Measurements from ENCODE around the gene FZD10. TPM values are rescaled to one million over a fixed set of nuclear protein-coding genes. Genes with fewer than 3 reads are reported as not detected.

Gene FZD10
- total RNA-seq, 1 experiment from 2014 or later: not detected

GRCh38 chr12:130184404-130185090 lies 22.3 kb downstream of the FZD10 start:
- no peak overlapping the region for H3K27ac ChIP-seq (ENCODE audit: low read length)
- no peaks in the 10 kb centered on the region for H3K4me1 ChIP-seq (ENCODE audit: low read length)
- H3K79me2 ChIP-seq (ENCODE audit: low read length): no peaks in the 10 kb centered on the region
- no peaks in the 10 kb centered on the region for H3K9me2 ChIP-seq (replicated peaks; ENCODE audit: insufficient read depth, low read length)
- H3K9ac ChIP-seq (ENCODE audit: low read length): no peak overlapping the region
- H3K4me2 ChIP-seq (ENCODE audit: low read depth, low read length, poor library complexity, severe bottlenecking): no peak overlapping the region
- no peak overlapping the region for H2AFZ ChIP-seq (ENCODE audit: low read length)
- DNase-seq: no peak
- H3K36me3 ChIP-seq (ENCODE audit: insufficient read depth, low read length): no peaks in the 10 kb centered on the region
- H3K9me3 ChIP-seq (ENCODE audit: low read length): no peaks in the 10 kb centered on the region
- H4K20me1 ChIP-seq (ENCODE audit: insufficient read depth, low read depth, low read length): no peaks in the 10 kb centered on the region
- no peaks in the 10 kb centered on the region for H3K27me3 ChIP-seq (ENCODE audit: low read length)
- H3K4me3 ChIP-seq (ENCODE audit: low read length): no peak overlapping the region

GRCh38 chr12:130185455-130186391 lies 23.5 kb downstream of the FZD10 start:
- no peak for DNase-seq
- Histone ChIP-seq H3K4me3 (ENCODE audit: low read length) (no peak overlapping the region), H4K20me1 (ENCODE audit: insufficient read depth, low read depth, low read length) (no peaks in the 10 kb centered on the region), H3K79me2 (ENCODE audit: low read length) (no peaks in the 10 kb centered on the region), H2AFZ (ENCODE audit: low read length) (no peak overlapping the region), H3K9me2 (replicated peaks; ENCODE audit: insufficient read depth, low read length) (no peaks in the 10 kb centered on the region), H3K9me3 (ENCODE audit: low read length) (no peaks in the 10 kb centered on the region), H3K9ac (ENCODE audit: low read length) (no peak overlapping the region), H3K27ac (ENCODE audit: low read length) (no peak overlapping the region), H3K4me2 (ENCODE audit: low read depth, low read length, poor library complexity, severe bottlenecking) (no peak overlapping the region), H3K27me3 (ENCODE audit: low read length) (no peaks in the 10 kb centered on the region), H3K36me3 (ENCODE audit: insufficient read depth, low read length) (no peaks in the 10 kb centered on the region), H3K4me1 (ENCODE audit: low read length) (no peaks in the 10 kb centered on the region)

- no peaks in the 10 kb centered on the region for H4K20me1 ChIP-seq (ENCODE audit: insufficient read depth, low read depth, low read length)
- DNase-seq: no peak
- H3K4me2 ChIP-seq (ENCODE audit: low read depth, low read length, poor library complexity, severe bottlenecking): no peak overlapping the region
- no peak overlapping the region for H3K4me3 ChIP-seq (ENCODE audit: low read length)
- H3K36me3 ChIP-seq (ENCODE audit: insufficient read depth, low read length): no peaks in the 10 kb centered on the region
- H3K9ac ChIP-seq (ENCODE audit: low read length): no peak overlapping the region
- H3K9me2 ChIP-seq (replicated peaks; ENCODE audit: insufficient read depth, low read length): no peaks in the 10 kb centered on the region
- no peak overlapping the region for H2AFZ ChIP-seq (ENCODE audit: low read length)
- H3K79me2 ChIP-seq (ENCODE audit: low read length): no peaks in the 10 kb centered on the region
- no peaks in the 10 kb centered on the region for H3K4me1 ChIP-seq (ENCODE audit: low read length)
- no peak overlapping the region for H3K27ac ChIP-seq (ENCODE audit: low read length)
- no peaks in the 10 kb centered on the region for H3K27me3 ChIP-seq (ENCODE audit: low read length)
- H3K9me3 ChIP-seq (ENCODE audit: low read length): no peaks in the 10 kb centered on the region
These were observed 24.5 kb downstream of the FZD10 start for GRCh38 chr12:130186651-130187268.

GRCh38 chr12:130192642-130193345 lies 30.5 kb downstream of the FZD10 start:
- no peaks in the 10 kb centered on the region for H3K79me2 ChIP-seq (ENCODE audit: low read length)
- H3K27me3 ChIP-seq (ENCODE audit: low read length): no peaks in the 10 kb centered on the region
- H3K4me3 ChIP-seq (ENCODE audit: low read length): no peak overlapping the region
- no peak overlapping the region for H3K27ac ChIP-seq (ENCODE audit: low read length)
- H3K4me2 ChIP-seq (ENCODE audit: low read depth, low read length, poor library complexity, severe bottlenecking): no peak overlapping the region
- no peaks in the 10 kb centered on the region for H3K36me3 ChIP-seq (ENCODE audit: insufficient read depth, low read length)
- DNase-seq: no peak
- no peak overlapping the region for H2AFZ ChIP-seq (ENCODE audit: low read length)
- H3K9ac ChIP-seq (ENCODE audit: low read length): no peak overlapping the region
- H3K9me3 ChIP-seq (ENCODE audit: low read length): no peaks in the 10 kb centered on the region
- no peaks in the 10 kb centered on the region for H3K4me1 ChIP-seq (ENCODE audit: low read length)
- H3K9me2 ChIP-seq (replicated peaks; ENCODE audit: insufficient read depth, low read length): no peaks in the 10 kb centered on the region
- no peaks in the 10 kb centered on the region for H4K20me1 ChIP-seq (ENCODE audit: insufficient read depth, low read depth, low read length)

- no peaks in the 10 kb centered on the region for H3K9me3 ChIP-seq (ENCODE audit: low read length)
- no peak overlapping the region for H2AFZ ChIP-seq (ENCODE audit: low read length)
- no peak overlapping the region for H3K9ac ChIP-seq (ENCODE audit: low read length)
- H3K9me2 ChIP-seq (replicated peaks; ENCODE audit: insufficient read depth, low read length): no peaks in the 10 kb centered on the region
- H3K79me2 ChIP-seq (ENCODE audit: low read length): no peaks in the 10 kb centered on the region
- H4K20me1 ChIP-seq (ENCODE audit: insufficient read depth, low read depth, low read length): no peaks in the 10 kb centered on the region
- no peaks in the 10 kb centered on the region for H3K36me3 ChIP-seq (ENCODE audit: insufficient read depth, low read length)
- no peak overlapping the region for H3K4me2 ChIP-seq (ENCODE audit: low read depth, low read length, poor library complexity, severe bottlenecking)
- H3K4me3 ChIP-seq (ENCODE audit: low read length): no peak overlapping the region
- H3K27me3 ChIP-seq (ENCODE audit: low read length): no peaks in the 10 kb centered on the region
- DNase-seq: no peak
- H3K4me1 ChIP-seq (ENCODE audit: low read length): no peaks in the 10 kb centered on the region
- no peak overlapping the region for H3K27ac ChIP-seq (ENCODE audit: low read length)
These were observed 31.9 kb downstream of the FZD10 start for GRCh38 chr12:130194154-130194553.

GRCh38 chr12:130195369-130195768 lies 33.1 kb downstream of the FZD10 start:
- no peaks in the 10 kb centered on the region for H3K9me2 ChIP-seq (replicated peaks; ENCODE audit: insufficient read depth, low read length)
- no peak for DNase-seq
- H3K27me3 ChIP-seq (ENCODE audit: low read length): no peaks in the 10 kb centered on the region
- H3K9ac ChIP-seq (ENCODE audit: low read length): no peak overlapping the region
- H3K27ac ChIP-seq (ENCODE audit: low read length): no peak overlapping the region
- no peaks in the 10 kb centered on the region for H4K20me1 ChIP-seq (ENCODE audit: insufficient read depth, low read depth, low read length)
- H3K4me3 ChIP-seq (ENCODE audit: low read length): no peak overlapping the region
- H3K36me3 ChIP-seq (ENCODE audit: insufficient read depth, low read length): no peaks in the 10 kb centered on the region
- no peak overlapping the region for H2AFZ ChIP-seq (ENCODE audit: low read length)
- H3K4me1 ChIP-seq (ENCODE audit: low read length): no peaks in the 10 kb centered on the region
- H3K4me2 ChIP-seq (ENCODE audit: low read depth, low read length, poor library complexity, severe bottlenecking): no peak overlapping the region
- H3K79me2 ChIP-seq (ENCODE audit: low read length): no peaks in the 10 kb centered on the region
- H3K9me3 ChIP-seq (ENCODE audit: low read length): no peaks in the 10 kb centered on the region

- no peak overlapping the region for H2AFZ ChIP-seq (ENCODE audit: low read length)
- no peaks in the 10 kb centered on the region for H3K79me2 ChIP-seq (ENCODE audit: low read length)
- H3K27me3 ChIP-seq (ENCODE audit: low read length): no peaks in the 10 kb centered on the region
- H3K4me3 ChIP-seq (ENCODE audit: low read length): no peak overlapping the region
- H3K4me2 ChIP-seq (ENCODE audit: low read depth, low read length, poor library complexity, severe bottlenecking): no peak overlapping the region
- no peak for DNase-seq
- H3K9ac ChIP-seq (ENCODE audit: low read length): no peak overlapping the region
- no peaks in the 10 kb centered on the region for H4K20me1 ChIP-seq (ENCODE audit: insufficient read depth, low read depth, low read length)
- H3K9me3 ChIP-seq (ENCODE audit: low read length): no peaks in the 10 kb centered on the region
- H3K9me2 ChIP-seq (replicated peaks; ENCODE audit: insufficient read depth, low read length): no peaks in the 10 kb centered on the region
- no peak overlapping the region for H3K27ac ChIP-seq (ENCODE audit: low read length)
- H3K36me3 ChIP-seq (ENCODE audit: insufficient read depth, low read length): no peaks in the 10 kb centered on the region
- no peaks in the 10 kb centered on the region for H3K4me1 ChIP-seq (ENCODE audit: low read length)
These were observed 33.5 kb downstream of the FZD10 start for GRCh38 chr12:130195776-130196175.

GRCh38 chr12:130196827-130197226 lies 34.6 kb downstream of the FZD10 start:
- H3K79me2 ChIP-seq (ENCODE audit: low read length): no peaks in the 10 kb centered on the region
- no peak overlapping the region for H3K4me3 ChIP-seq (ENCODE audit: low read length)
- no peaks in the 10 kb centered on the region for H4K20me1 ChIP-seq (ENCODE audit: insufficient read depth, low read depth, low read length)
- DNase-seq: no peak
- H3K9ac ChIP-seq (ENCODE audit: low read length): no peak overlapping the region
- no peaks in the 10 kb centered on the region for H3K36me3 ChIP-seq (ENCODE audit: insufficient read depth, low read length)
- H3K9me3 ChIP-seq (ENCODE audit: low read length): no peaks in the 10 kb centered on the region
- H3K4me2 ChIP-seq (ENCODE audit: low read depth, low read length, poor library complexity, severe bottlenecking): no peak overlapping the region
- no peaks in the 10 kb centered on the region for H3K9me2 ChIP-seq (replicated peaks; ENCODE audit: insufficient read depth, low read length)
- no peaks in the 10 kb centered on the region for H3K27me3 ChIP-seq (ENCODE audit: low read length)
- no peak overlapping the region for H3K27ac ChIP-seq (ENCODE audit: low read length)
- no peaks in the 10 kb centered on the region for H3K4me1 ChIP-seq (ENCODE audit: low read length)
- no peak overlapping the region for H2AFZ ChIP-seq (ENCODE audit: low read length)

All from Karpas-422 (cell line).